B cell (primary cell): ENCODE data around the gene VAV2. TPM values are rescaled to one million over a fixed set of nuclear protein-coding genes. Genes with fewer than 3 reads are reported as not detected.

Source experiments
- ATAC-seq: fragments of 200-7000 bp; cut with Tn5 transposase; one replicate; pipeline ENCODE4 v1.10.0; 2021; ENCODE audit warnings: low read depth, mild to moderate bottlenecking, moderate number of reproducible peaks, moderate library complexity
- CTCF ChIA-PET: fragments of 350-600 bp; sonication (Branson Sonifier 250); formaldehyde crosslinking; loops from one replicate; lab custom pipeline; 2021; ENCODE audit warnings: antibody characterized with exemption, inconsistent platforms; lab: Charles Lee
- POLR2A ChIA-PET: fragments of 350-600 bp; sonication (Branson Sonifier 250); formaldehyde crosslinking; loops from one replicate; lab custom pipeline; 2021; ENCODE audit warnings: antibody characterized with exemption; lab: Charles Lee
- DNase-seq: peaks from one replicate; pipeline ENCODE4 v3.0.0; 2013
- H2AFZ ChIP-seq: 2 replicates; pipeline ENCODE4 v1.6.1; 2012; ENCODE audit warnings: mild to moderate bottlenecking, low read depth, low read length; ENCODE audit not compliant: insufficient read depth, poor library complexity, severe bottlenecking
- H3K27ac ChIP-seq, 2 donors: 1 replicate in 1 of 2; 2 replicates in 1 of 2; pipeline ENCODE4 v1.5.1; 2012 to 2013; ENCODE audit warnings: low read length in 2 of 2, mild to moderate bottlenecking in 2 of 2, moderate library complexity in 1 of 2
- H3K27me3 ChIP-seq, 4 experiments: fragments of 200-600 bp in 1 of 4; sonication (generic) in 1 of 4; replicated peaks in 1 of 4; 1 replicate in 2 of 4; 2 replicates in 2 of 4; pipeline versions ENCODE4 v1.6.1 to v1.7.0; 2013 to 2016; ENCODE audit warnings: low read length in 3 of 4, mild to moderate bottlenecking in 2 of 4, mixed read lengths in 1 of 4, moderate library complexity in 1 of 4; ENCODE audit not compliant: insufficient read depth in 4 of 4, control insufficient read depth in 3 of 4; ENCODE audit errors: control extremely low read depth in 1 of 4
- H3K36me3 ChIP-seq, 2 experiments: replicated peaks in 1 of 2; 1 replicate in 1 of 2; 2 replicates in 1 of 2; pipeline versions ENCODE4 v1.6.1 to v1.7.1; 2013; ENCODE audit warnings: low read length in 1 of 2; ENCODE audit not compliant: insufficient read depth in 2 of 2, control insufficient read depth in 1 of 2; ENCODE audit errors: control extremely low read depth in 1 of 2, extremely low read depth in 1 of 2
- H3K4me1 ChIP-seq, 2 donors: fragments of 200-600 bp in 1 of 2; sonication (generic) in 1 of 2; 1 replicate in 1 of 2; 2 replicates in 1 of 2; pipeline versions ENCODE4 v1.5.1 to v1.6.1; 2013 to 2017; ENCODE audit warnings: low read length in 2 of 2; ENCODE audit not compliant: control insufficient read depth in 2 of 2, insufficient read depth in 2 of 2
- H3K4me2 ChIP-seq: replicated peaks from 2 replicates; pipeline ENCODE3; 2012; ENCODE audit warnings: mild to moderate bottlenecking, low read depth, low read length; ENCODE audit not compliant: poor library complexity, severe bottlenecking
- H3K4me3 ChIP-seq, 5 experiments: fragments of 200-600 bp in 1 of 5; sonication (generic) in 1 of 5; 1 replicate in 3 of 5; 2 replicates in 2 of 5; pipeline versions ENCODE4 v1.5.1 to v1.7.0; 2011 to 2016; ENCODE audit warnings: low read length in 4 of 5, mild to moderate bottlenecking in 4 of 5, low read depth in 2 of 5, control low read depth in 1 of 5, moderate library complexity in 1 of 5; ENCODE audit not compliant: insufficient read depth in 1 of 5; ENCODE audit errors: control extremely low read depth in 1 of 5, extremely low read depth in 1 of 5
- H3K79me2 ChIP-seq: fragments of 200-600 bp; sonication (generic); one replicate; pipeline ENCODE4 v1.6.0; 2016; ENCODE audit warnings: low read length; ENCODE audit not compliant: control insufficient read depth, insufficient read depth
- H3K9ac ChIP-seq: fragments of 200-600 bp; sonication (generic); 2 replicates; pipeline ENCODE4 v1.6.1; 2017; ENCODE audit warnings: mild to moderate bottlenecking, low read length, moderate library complexity
- H3K9me3 ChIP-seq, 3 donors: one replicate each; pipeline versions ENCODE4 v1.6.1 to v1.7.1; 2013; ENCODE audit warnings: low read length in 2 of 3; ENCODE audit not compliant: control insufficient read depth in 2 of 3, insufficient read depth in 1 of 3; ENCODE audit errors: control extremely low read depth in 1 of 3
- H4K20me1 ChIP-seq: 2 replicates; pipeline ENCODE4 v1.6.0; 2012; ENCODE audit warnings: mild to moderate bottlenecking, low read length; ENCODE audit not compliant: insufficient read depth, control insufficient read depth, poor library complexity, severe bottlenecking
- H3K27ac Mint-ChIP-seq: one replicate; pipeline ENCODE4 v1.8.0; 2021; ENCODE audit warnings: mixed read lengths
- H3K27me3 Mint-ChIP-seq: one replicate; pipeline ENCODE4 v1.8.0; 2021; ENCODE audit warnings: mixed read lengths
- H3K4me1 Mint-ChIP-seq: one replicate; pipeline ENCODE4 v1.8.0; 2021; ENCODE audit warnings: mixed read lengths
- H3K4me3 Mint-ChIP-seq: one replicate; pipeline ENCODE4 v1.8.0; 2021; ENCODE audit warnings: mixed read lengths
- H3K9me3 Mint-ChIP-seq: one replicate; pipeline ENCODE4 v1.8.0; 2022; ENCODE audit warnings: mixed read lengths; ENCODE audit not compliant: insufficient read depth
- EZH2 ChIP-seq: IDR thresholded peaks from 2 replicates; pipeline ENCODE4 v1.6.1; 2012; ENCODE audit warnings: borderline replicate concordance, low read depth, mild to moderate bottlenecking, moderate library complexity, low read length; ENCODE audit not compliant: insufficient read depth, poor library complexity, severe bottlenecking
- WGBS: methylation state at CpG from one replicate; pipeline ENCODE4 v1.1.5; 2013; ENCODE audit warnings: missing lambda C conversion rate; ENCODE audit not compliant: insufficient coverage; 5-methylcytosine and 5-hydroxymethylcytosine counted together
- intact Hi-C: fragments of 100-400 bp; cut with micrococcal nuclease; formaldehyde crosslinking; loops from one replicate; pipeline ENCODE4 v1.10.0; 2022
- polyA plus RNA-seq: library from polyadenylated mRNA; depleted of rRNA; stranded (reverse); fragments of >200 nt; gene quantifications from 2 replicates; pipeline ENCODE4 v1.2.3, GENCODE V29; 2012
- total RNA-seq, 2 donors: library from RNA; stranded (reverse); fragments of 120-200 nt in 1 of 2; gene quantifications; 1 replicate in 1 of 2; 2 replicates in 1 of 2; pipeline versions ENCODE4 v1.2.3 to v1.2.4, GENCODE V29; 2013 to 2022
- TF ChIP-seq, protein P1 (sequence below): fragments of 200-600 bp; IDR thresholded peaks from one replicate; pipeline ENCODE4 v1.8.0; 2022; ENCODE audit warnings: antibody characterized with exemption, mild to moderate bottlenecking

The VAV2 gene
- total and polyA plus RNA-seq, 2 donors (not counting 1 experiment from before 2014, with no cell fraction given) = 34.4 to 128 TPM

DNA sequence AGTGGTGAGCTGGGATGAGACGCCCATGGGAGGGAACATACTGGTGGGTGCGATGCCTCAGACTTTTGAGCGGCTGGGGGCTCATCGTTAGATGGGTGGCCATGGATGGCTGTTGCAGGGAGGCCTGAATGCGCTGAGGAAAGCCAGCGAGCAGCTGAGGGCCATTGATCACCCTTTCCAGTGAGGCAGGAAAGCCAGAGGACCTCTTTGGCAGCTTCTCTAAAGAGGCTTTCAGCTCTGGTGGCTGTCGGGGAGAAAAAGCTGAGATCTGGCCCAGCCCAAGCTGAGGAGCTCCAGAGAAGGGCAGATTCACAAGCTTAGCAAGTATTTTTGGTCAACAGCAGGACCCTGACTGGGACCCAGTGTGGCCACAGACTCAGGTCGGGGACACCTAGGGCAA, 13.3 kb upstream of the VAV2 start:
- no peak overlapping the region for H3K4me3 ChIP-seq
- no peak overlapping the region for H3K4me3 Mint-ChIP-seq
- 99% methylated on average over 6 of the region's 8 CpGs for WGBS
- H3K27me3 ChIP-seq = peaks cover 0 to 16% (median 0%) of the 10 kb centered on the region in 4 experiments
- ATAC-seq (no peak), DNase-seq (no peak)
- ChIA-PET POLR2A (interaction anchor here (0.6 kb wide), 1 partner anchor 209 kb away, joined by 3 read pairs; no protein-coding TSS in a partner anchor), CTCF (interaction anchor here (0.7 to 2.3 kb wide), 2 partner anchors 91 to 262 kb away, joined by 3 to 5 read pairs; no protein-coding TSS in a partner anchor)
- no peaks in the 10 kb centered on the region for H3K9me3 Mint-ChIP-seq
- H3K4me1 ChIP-seq = no peaks in the 10 kb centered on the region
- H3K9ac ChIP-seq = no peak overlapping the region
- H2AFZ ChIP-seq = no peak overlapping the region
- H3K4me2 ChIP-seq = no peak overlapping the region
- H4K20me1 ChIP-seq = no peaks in the 10 kb centered on the region
- H3K27me3 Mint-ChIP-seq = peaks cover 16% of the 10 kb centered on the region
- H3K36me3 ChIP-seq = no peaks in the 10 kb centered on the region
- no peak overlapping the region for H3K27ac ChIP-seq
- H3K4me1 Mint-ChIP-seq = peaks cover 4% of the 10 kb centered on the region
- intact Hi-C loops = no loop called here
- H3K27ac Mint-ChIP-seq = no peak overlapping the region
- TF ChIP-seq, protein P1, sequence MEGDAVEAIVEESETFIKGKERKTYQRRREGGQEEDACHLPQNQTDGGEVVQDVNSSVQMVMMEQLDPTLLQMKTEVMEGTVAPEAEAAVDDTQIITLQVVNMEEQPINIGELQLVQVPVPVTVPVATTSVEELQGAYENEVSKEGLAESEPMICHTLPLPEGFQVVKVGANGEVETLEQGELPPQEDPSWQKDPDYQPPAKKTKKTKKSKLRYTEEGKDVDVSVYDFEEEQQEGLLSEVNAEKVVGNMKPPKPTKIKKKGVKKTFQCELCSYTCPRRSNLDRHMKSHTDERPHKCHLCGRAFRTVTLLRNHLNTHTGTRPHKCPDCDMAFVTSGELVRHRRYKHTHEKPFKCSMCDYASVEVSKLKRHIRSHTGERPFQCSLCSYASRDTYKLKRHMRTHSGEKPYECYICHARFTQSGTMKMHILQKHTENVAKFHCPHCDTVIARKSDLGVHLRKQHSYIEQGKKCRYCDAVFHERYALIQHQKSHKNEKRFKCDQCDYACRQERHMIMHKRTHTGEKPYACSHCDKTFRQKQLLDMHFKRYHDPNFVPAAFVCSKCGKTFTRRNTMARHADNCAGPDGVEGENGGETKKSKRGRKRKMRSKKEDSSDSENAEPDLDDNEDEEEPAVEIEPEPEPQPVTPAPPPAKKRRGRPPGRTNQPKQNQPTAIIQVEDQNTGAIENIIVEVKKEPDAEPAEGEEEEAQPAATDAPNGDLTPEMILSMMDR = no peak
- H3K9me3 ChIP-seq = peaks cover 0 to 4% (median 0%) of the 10 kb centered on the region in 3 donors
- H3K79me2 ChIP-seq = no peaks in the 10 kb centered on the region

- intact Hi-C loops = no loop called here
- H3K9me3 ChIP-seq = no peaks in the 10 kb centered on the region
- ATAC-seq (no peak), DNase-seq (no peak)
- H3K9ac ChIP-seq = no peak overlapping the region
- no peak for TF ChIP-seq EZH2
- TF ChIP-seq, protein P1 = no peak
- no peak overlapping the region for H3K4me3 ChIP-seq
- ChIA-PET CTCF (interaction anchor here (1.2 to 2.3 kb wide), 2 partner anchors 10 to 262 kb away, joined by 5 to 6 read pairs; no protein-coding TSS in a partner anchor), POLR2A (no interaction called here)
- H3K27me3 Mint-ChIP-seq = peaks cover 16% of the 10 kb centered on the region
- WGBS = 85% methylated on average over 14 of the region's 14 CpGs
- H2AFZ ChIP-seq = no peak overlapping the region
- H3K9me3 Mint-ChIP-seq = no peaks in the 10 kb centered on the region
- no peak overlapping the region for H3K27ac ChIP-seq
- H3K4me1 Mint-ChIP-seq = peaks cover 6% of the 10 kb centered on the region
- no peak overlapping the region for H3K4me2 ChIP-seq
- H3K79me2 ChIP-seq = no peaks in the 10 kb centered on the region
- H3K4me1 ChIP-seq = no peaks in the 10 kb centered on the region
- no peak overlapping the region for H3K4me3 Mint-ChIP-seq
- H4K20me1 ChIP-seq = no peaks in the 10 kb centered on the region
- H3K36me3 ChIP-seq = no peaks in the 10 kb centered on the region
- H3K27ac Mint-ChIP-seq = no peak overlapping the region
- H3K27me3 ChIP-seq = peaks cover 0 to 13% (median 0%) of the 10 kb centered on the region in 4 experiments
Observed at GRCh38 chr9:134004881-134005280, 12.8 kb upstream of the VAV2 start.
